NCI-H2196 (cell line): Measurements from ENCODE around the gene PXDN.

Source experiments
- DNase-seq: peaks from one replicate; lab custom pipeline; 2025; ENCODE audit not compliant: unreplicated experiment; lab: John Stamatoyannopoulos, UW

The PXDN gene

GRCh38 chr2:1653956-1654695 is 90.2 kb downstream of the PXDN start:
- DNase-seq = no peak

- no peak for DNase-seq
Observed at GRCh38 chr2:1652034-1652790, 92.1 kb downstream of the PXDN start.

GRCh38 chr2:1651121-1652033 is 92.9 kb downstream of the PXDN start:
- no peak for DNase-seq

GRCh38 chr2:1650085-1650872 is 94.0 kb downstream of the PXDN start:
- no peak for DNase-seq

- DNase-seq = no peak
Observed at GRCh38 chr2:1649103-1650084, 94.9 kb downstream of the PXDN start.

GRCh38 chr2:1648241-1649102 is 95.8 kb downstream of the PXDN start:
- no peak for DNase-seq

- no peak for DNase-seq
Observed at GRCh38 chr2:1647417-1648240, 96.7 kb downstream of the PXDN start.

GRCh38 chr2:1645761-1646476 is 98.4 kb downstream of the PXDN start:
- DNase-seq = no peak

- DNase-seq = no peak
Observed at GRCh38 chr2:1644427-1644826, 99.9 kb downstream of the PXDN start.

GRCh38 chr2:1642993-1643619 is 101.2 kb downstream of the PXDN start:
- DNase-seq = no peak

GRCh38 chr2:1642066-1642861 is 102.1 kb downstream of the PXDN start:
- DNase-seq = no peak

- no peak for DNase-seq
Observed at GRCh38 chr2:1641523-1641922, 102.8 kb downstream of the PXDN start.

- no peak for DNase-seq
Observed at GRCh38 chr2:1640301-1641135, 103.8 kb downstream of the PXDN start.

GRCh38 chr2:1639086-1639858 is 105.0 kb downstream of the PXDN start:
- no peak for DNase-seq
